Erythroblast (primary cell): ENCODE results near the gene ZEB2.

Experiments used
- GATA1 ChIP-seq: IDR thresholded peaks from 2 replicates; pipeline ENCODE4 v1.6.1; 2011; ENCODE audit warnings: low read depth, mild to moderate bottlenecking, control low read depth, low read length, moderate library complexity
- POLR2A ChIP-seq: IDR thresholded peaks from 2 replicates; pipeline ENCODE4 v1.6.1; 2011; ENCODE audit warnings: mild to moderate bottlenecking, low read length

DNA sequence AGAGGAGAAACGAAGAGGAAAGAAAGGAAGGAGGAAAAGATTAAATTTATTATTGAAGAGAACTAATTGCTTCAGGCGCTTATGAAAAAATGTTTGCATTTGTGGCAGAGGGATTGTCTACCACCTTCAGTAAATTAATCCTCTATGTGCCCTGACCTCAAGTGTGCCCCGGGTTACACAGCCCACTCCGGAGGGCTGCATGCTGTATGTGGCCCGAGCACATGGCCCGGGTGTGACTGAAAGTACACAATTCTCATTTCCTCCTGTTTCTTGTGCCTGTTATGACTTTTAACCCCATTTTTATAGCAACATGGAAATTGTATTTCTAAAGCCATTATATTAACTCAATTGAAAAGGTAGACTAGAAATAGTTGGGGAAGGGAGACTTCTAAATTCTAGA is 38.8 kb downstream of the ZEB2 start:
- TF ChIP-seq POLR2A (no peak), GATA1 (no peak)
